GM18867 (cell line): Measurements from ENCODE around the gene LPIN2.
"Not testable (repeated sequence)": the region's sequence is repeated elsewhere in the genome, so short reads cannot be mapped to it uniquely, and the experiment has no call there.

Experiments
- ATAC-seq: cut with Tn5 transposase; IDR thresholded peaks from one replicate; pipeline ENCODE4 v1.9.1; 2021; ENCODE audit warnings: mild to moderate bottlenecking, moderate library complexity; ENCODE audit not compliant: unreplicated experiment

The LPIN2 gene

GRCh38 chr18:3012136-3013023, 564 bp downstream of the LPIN2 start:
- peak; percentile 35 for ATAC-seq

- ATAC-seq: no peak
These were observed 2.9 kb downstream of the LPIN2 start for GRCh38 chr18:3010086-3010485.

GRCh38 chr18:3008541-3008940, 4.4 kb downstream of the LPIN2 start:
- no peak for ATAC-seq

- ATAC-seq: no peak
These were observed 5.5 kb downstream of the LPIN2 start for GRCh38 chr18:3007491-3007890.

GRCh38 chr18:3005462-3005861, 7.5 kb downstream of the LPIN2 start:
- no peak for ATAC-seq

GRCh38 chr18:3003766-3004165, 9.2 kb downstream of the LPIN2 start:
- not testable (repeated sequence) for ATAC-seq

- no peak for ATAC-seq
These were observed 10.2 kb downstream of the LPIN2 start for GRCh38 chr18:3002732-3003131.

GRCh38 chr18:2998644-2999043, 14.3 kb downstream of the LPIN2 start:
- ATAC-seq: no peak

- ATAC-seq: no peak
These were observed 14.9 kb downstream of the LPIN2 start for GRCh38 chr18:2997846-2998564.

- ATAC-seq: no peak
These were observed 15.5 kb downstream of the LPIN2 start for GRCh38 chr18:2997429-2997828.

- peak; percentile 93 for ATAC-seq
These were observed 18.1 kb downstream of the LPIN2 start for GRCh38 chr18:2994603-2995432.

GRCh38 chr18:2994020-2994589, 18.8 kb downstream of the LPIN2 start:
- no peak for ATAC-seq

GRCh38 chr18:2992995-2993877, 19.7 kb downstream of the LPIN2 start:
- no peak for ATAC-seq

GRCh38 chr18:2990956-2991640, 21.8 kb downstream of the LPIN2 start:
- no peak for ATAC-seq

- no peak for ATAC-seq
These were observed 24.8 kb downstream of the LPIN2 start for GRCh38 chr18:2987876-2988790.

GRCh38 chr18:2986150-2986865, 26.6 kb downstream of the LPIN2 start:
- no peak for ATAC-seq

- ATAC-seq: peak; percentile 53
These were observed 27.3 kb downstream of the LPIN2 start for GRCh38 chr18:2985628-2986027.
